HEK293T (cell line): ENCODE data around the gene HCN2.

Experiments
- CTCF ChIA-PET: fragments of 350-600 bp; formaldehyde crosslinking; extraction: SDS; loops from one replicate; lab custom pipeline; 2021; ENCODE audit warnings: antibody characterized with exemption, inconsistent platforms; lab: Yijun Ruan, JAX
- POLR2A ChIA-PET: fragments of 350-600 bp; formaldehyde crosslinking; extraction: SDS; loops from one replicate; lab custom pipeline; 2020; ENCODE audit warnings: antibody characterized with exemption, inconsistent platforms; lab: Yijun Ruan, JAX
- DNase-seq: peaks from one replicate; pipeline ENCODE4 v3.0.0; 2012; ENCODE audit warnings: mixed read lengths; ENCODE audit errors: extremely low spot score
- ARNT ChIP-seq: fragments of 450-650 bp; IDR thresholded peaks from 2 replicates; pipeline ENCODE4 v1.6.1; 2017; ENCODE audit warnings: mild to moderate bottlenecking
- BHLHE40 ChIP-seq: fragments of 450-650 bp; IDR thresholded peaks from 2 replicates; pipeline ENCODE4 v1.6.1; 2016; ENCODE audit warnings: mild to moderate bottlenecking, moderate library complexity, borderline replicate concordance
- CTBP1 ChIP-seq: fragments of 450-650 bp; IDR thresholded peaks from 2 replicates; pipeline ENCODE4 v1.6.1; 2016; ENCODE audit warnings: borderline replicate concordance
- ELF4 ChIP-seq: fragments of 450-650 bp; IDR thresholded peaks from 2 replicates; pipeline ENCODE4 v1.6.1; 2017; ENCODE audit warnings: antibody characterized with exemption
- FOXA1 ChIP-seq: fragments of 450-650 bp; IDR thresholded peaks from 2 replicates; pipeline ENCODE4 v1.6.1; 2016; ENCODE audit warnings: mild to moderate bottlenecking
- FOXK2 ChIP-seq: fragments of 450-650 bp; IDR thresholded peaks from 2 replicates; pipeline ENCODE4 v1.6.1; 2016; ENCODE audit warnings: mild to moderate bottlenecking
- FOXM1 ChIP-seq: fragments of 450-650 bp; IDR thresholded peaks from 2 replicates; pipeline ENCODE4 v1.6.1; 2017; ENCODE audit warnings: mild to moderate bottlenecking, borderline replicate concordance
- HDGF ChIP-seq: fragments of 450-650 bp; IDR thresholded peaks from 2 replicates; pipeline ENCODE4 v1.6.1; 2017; ENCODE audit warnings: antibody characterized with exemption, borderline replicate concordance
- L3MBTL2 ChIP-seq: fragments of 450-650 bp; conservative IDR thresholded peaks from 2 replicates; pipeline ENCODE4 v1.6.1; 2016; ENCODE audit warnings: mild to moderate bottlenecking
- LEF1 ChIP-seq: fragments of 450-650 bp; IDR thresholded peaks from 2 replicates; pipeline ENCODE4 v1.6.1; 2017; ENCODE audit warnings: mild to moderate bottlenecking, borderline replicate concordance
- NFRKB ChIP-seq: fragments of 450-650 bp; IDR thresholded peaks from 2 replicates; pipeline ENCODE4 v1.6.1; 2016; ENCODE audit warnings: mild to moderate bottlenecking, moderate library complexity
- PKNOX1 ChIP-seq: fragments of 450-650 bp; IDR thresholded peaks from 2 replicates; pipeline ENCODE4 v1.6.1; 2016
- SP1 ChIP-seq: fragments of 450-650 bp; IDR thresholded peaks from 2 replicates; pipeline ENCODE4 v1.6.1; 2017
- SUZ12 ChIP-seq: fragments of 450-650 bp; IDR thresholded peaks from 2 replicates; pipeline ENCODE4 v1.6.1; 2016; ENCODE audit warnings: mild to moderate bottlenecking
- TARDBP ChIP-seq: fragments of 450-650 bp; IDR thresholded peaks from 2 replicates; pipeline ENCODE4 v1.6.1; 2016
- ZNF384 ChIP-seq: fragments of 450-650 bp; IDR thresholded peaks from 2 replicates; pipeline ENCODE4 v1.6.1; 2016

Gene HCN2

GRCh38 chr19:640606-641189 lies 51.0 kb downstream of the HCN2 start:
- DNase-seq: no peak
- CTCF ChIA-PET: no interaction called here
- TF ChIP-seq ELF4 (no peak), CTBP1 (no peak), HDGF (no peak)
- POLR2A ChIA-PET: no interaction called here

- TF ChIP-seq SUZ12 (no peak), ZNF384 (no peak), PKNOX1 (no peak), SP1 (no peak), LEF1 (no peak), FOXA1 (no peak), FOXM1 (no peak), TARDBP (no peak), HDGF (no peak)
- ChIA-PET POLR2A (no interaction called here), CTCF (no interaction called here)
- no peak for DNase-seq
Observed at GRCh38 chr19:641702-642101, 52.0 kb downstream of the HCN2 start.

- no peak for DNase-seq
- TF ChIP-seq HDGF (no peak), SP1 (no peak)
- ChIA-PET POLR2A (interaction anchor here (1.3 kb wide), 1 partner anchor 9 kb away, joined by 4 read pairs; the partner anchor contains the start of gene POLRMT), CTCF (no interaction called here)
Observed at GRCh38 chr19:642767-643727, 53.4 kb downstream of the HCN2 start.

- CTCF ChIA-PET: no interaction called here
- POLR2A ChIA-PET: no interaction called here
Observed at GRCh38 chr19:643736-644135, 54.1 kb downstream of the HCN2 start.

GRCh38 chr19:644363-644762 lies 54.7 kb downstream of the HCN2 start:
- CTCF ChIA-PET: no interaction called here
- DNase-seq: no peak
- no peak for TF ChIP-seq FOXM1
- TF ChIP-seq ELF4: no peak
- TF ChIP-seq SP1: no peak
- no peak for TF ChIP-seq ZNF384
- TF ChIP-seq HDGF: no peak
- no peak for TF ChIP-seq L3MBTL2
- TF ChIP-seq TARDBP: no peak
- no peak for TF ChIP-seq PKNOX1
- no peak for TF ChIP-seq CTBP1
- no peak for TF ChIP-seq SUZ12
- TF ChIP-seq FOXA1: no peak
- TF ChIP-seq NFRKB: no peak
- no peak for TF ChIP-seq LEF1
- TF ChIP-seq FOXK2: no peak
- no peak for TF ChIP-seq BHLHE40
- TF ChIP-seq ARNT: no peak
- POLR2A ChIA-PET: interaction anchor here (1.2 kb wide), 1 partner anchor 10 kb away, joined by 3 read pairs; no protein-coding TSS in a partner anchor

More at GRCh38 chr19:643736-644135, 54.1 kb downstream of the HCN2 start:
- no peak for DNase-seq
- no peak for TF ChIP-seq PKNOX1
- TF ChIP-seq TARDBP: no peak
- no peak for TF ChIP-seq SUZ12
- TF ChIP-seq LEF1: no peak
- no peak for TF ChIP-seq BHLHE40
- TF ChIP-seq FOXK2: no peak

GRCh38 chr19:644789-645188 lies 55.1 kb downstream of the HCN2 start:
- ChIA-PET CTCF (no interaction called here), POLR2A (interaction anchor here (1.2 kb wide), 1 partner anchor 10 kb away, joined by 3 read pairs; no protein-coding TSS in a partner anchor)
- TF ChIP-seq L3MBTL2: no peak
- no peak for TF ChIP-seq CTBP1
- TF ChIP-seq FOXA1: no peak
- TF ChIP-seq SP1: no peak
- no peak for DNase-seq
